Subcutaneous adipose tissue (tissue), 4 donors: ENCODE results near the gene LAMB4. TPM values are rescaled to one million over a fixed set of nuclear protein-coding genes. Genes with fewer than 3 reads are reported as not detected.

Source experiments
- CTCF ChIP-seq: fragments of 450-650 bp; IDR thresholded peaks from one replicate; pipeline ENCODE4 v1.5.1; 2016; ENCODE audit warnings: low read depth, mild to moderate bottlenecking, control low read depth, antibody characterized with exemption, moderate library complexity
- total RNA-seq, 4 donors: library from RNA; depleted of rRNA; stranded (reverse); fragments of >200 nt; gene quantifications; one replicate each; pipeline ENCODE4 v1.1.0, GENCODE V29; 2016

Gene LAMB4
- total RNA-seq, 4 donors from 2014 or later, result not detected

GRCh38 chr7:108037140-108037539, 93.0 kb downstream of the LAMB4 start:
- no peak for TF ChIP-seq CTCF

- no peak for TF ChIP-seq CTCF
These were observed 95.6 kb downstream of the LAMB4 start for GRCh38 chr7:108034586-108034985.

GRCh38 chr7:108033776-108034497, 96.2 kb downstream of the LAMB4 start:
- TF ChIP-seq CTCF, result no peak

- TF ChIP-seq CTCF, result no peak
These were observed 99.6 kb downstream of the LAMB4 start for GRCh38 chr7:108030516-108030915.

GRCh38 chr7:108029034-108029433, 101.1 kb downstream of the LAMB4 start:
- TF ChIP-seq CTCF, result no peak

- TF ChIP-seq CTCF, result no peak
These were observed 102.0 kb downstream of the LAMB4 start for GRCh38 chr7:108028111-108028510.

- TF ChIP-seq CTCF, result no peak
These were observed 102.9 kb downstream of the LAMB4 start for GRCh38 chr7:108027239-108027638.
